Small intestine (tissue), 7 donors: ENCODE measurements around the gene CD36. TPM values are rescaled to one million over a fixed set of nuclear protein-coding genes. Genes with fewer than 3 reads are reported as not detected.

ENCODE experiments used
- DNase-seq, 2 donors: peaks; one replicate each; pipeline versions ENCODE4 v3.0.0 to v3.0.0-alpha.2; 2013
- FAIRE-seq: peaks from 2 replicates; lab custom pipeline; 2012; peaks lifted over from hg19 to GRCh38; lab: Jason Lieb, UNC
- H3K27ac ChIP-seq, 3 donors: one replicate each; pipeline ENCODE4 v1.5.1; 2013; ENCODE audit warnings: low read length in 2 of 3, mild to moderate bottlenecking in 2 of 3, control low read depth in 1 of 3, inconsistent platforms in 1 of 3, low read depth in 1 of 3, moderate library complexity in 1 of 3
- H3K27me3 ChIP-seq, 3 donors: one replicate each; pipeline ENCODE4 v1.6.1; 2013; ENCODE audit warnings: low read length in 3 of 3, inconsistent platforms in 1 of 3; ENCODE audit not compliant: control insufficient read depth in 3 of 3, insufficient read depth in 3 of 3
- H3K36me3 ChIP-seq, 3 donors: one replicate each; pipeline ENCODE4 v1.6.1; 2013; ENCODE audit warnings: low read length in 3 of 3, inconsistent platforms in 1 of 3, low read depth in 1 of 3, mild to moderate bottlenecking in 1 of 3, moderate library complexity in 1 of 3; ENCODE audit not compliant: control insufficient read depth in 3 of 3, insufficient read depth in 2 of 3
- H3K4me1 ChIP-seq, 3 donors: one replicate each; pipeline ENCODE4 v1.6.1; 2013; ENCODE audit warnings: low read length in 2 of 3, inconsistent platforms in 1 of 3, low read depth in 1 of 3, mild to moderate bottlenecking in 1 of 3, moderate library complexity in 1 of 3; ENCODE audit not compliant: control insufficient read depth in 3 of 3, insufficient read depth in 2 of 3
- H3K4me3 ChIP-seq, 3 donors: one replicate each; pipeline ENCODE4 v1.5.1; 2013; ENCODE audit warnings: low read length in 3 of 3, control low read depth in 1 of 3, inconsistent platforms in 1 of 3, low read depth in 1 of 3, mild to moderate bottlenecking in 1 of 3, moderate library complexity in 1 of 3
- H3K9me3 ChIP-seq, 2 donors: one replicate each; pipeline ENCODE4 v1.6.1; 2013; ENCODE audit warnings: low read depth in 1 of 2, low read length in 1 of 2; ENCODE audit not compliant: control insufficient read depth in 2 of 2, insufficient read depth in 1 of 2
- WGBS, 3 donors: extraction: QIAGEN DNeasy Blood & Tissue Kit; methylation state at CpG; one replicate each; pipeline ENCODE4 v1.1.7; 2013; 5-methylcytosine and 5-hydroxymethylcytosine counted together
- polyA plus RNA-seq, 4 donors: library from polyadenylated mRNA; stranded (reverse) in 3 of 4; unstranded in 1 of 4; fragments of 200-250 nt in 3 of 4; fragments of 120-200 nt in 1 of 4; gene quantifications; one replicate each; pipeline versions ENCODE4 v1.2.1 to v1.2.3, GENCODE V29; 2013
- donor health status: healthy with polysubstance abuse.
- donor health status: control.
- donor health status: control.
- donor health status: Bipolar disorder and iron deficiency.
- donor health status: healthy.

CD36 gene
- polyA plus RNA-seq, 4 donors: 27.3 to 55.4 (median 42.6) TPM

- Histone ChIP-seq H3K27ac (no peak overlapping the region), H3K4me3 (no peak overlapping the region), H3K27me3 (no peaks in the 10 kb centered on the region), H3K9me3 (no peaks in the 10 kb centered on the region), H3K4me1 (peaks cover 0 to 9% (median 3%) of the 10 kb centered on the region in 3 donors), H3K36me3 (no peaks in the 10 kb centered on the region)
- FAIRE-seq (no peak), DNase-seq (no peak)
- 73 to 95% (median 74%) methylated on average over 4 of the region's 4 CpGs for WGBS, 3 donors
Observed at GRCh38 chr7:80601999-80602398, 36.4 kb upstream of the CD36 start.

- Histone ChIP-seq H3K4me1 (peaks cover 2 to 25% (median 3%) of the 10 kb centered on the region in 3 donors), H3K27me3 (no peaks in the 10 kb centered on the region), H3K4me3 (no peak overlapping the region), H3K36me3 (no peaks in the 10 kb centered on the region), H3K27ac (no peak overlapping the region), H3K9me3 (no peaks in the 10 kb centered on the region)
- WGBS, 3 donors: 35 to 54% (median 40%) methylated on average over 2 of the region's 2 CpGs
- FAIRE-seq (no peak), DNase-seq (no peak)
Observed at GRCh38 chr7:80603940-80604339, 34.5 kb upstream of the CD36 start.

- Histone ChIP-seq H3K27ac (no peak overlapping the region), H3K9me3 (no peaks in the 10 kb centered on the region), H3K4me3 (no peak overlapping the region), H3K4me1 (peaks cover 3 to 30% (median 5%) of the 10 kb centered on the region in 3 donors), H3K27me3 (no peaks in the 10 kb centered on the region), H3K36me3 (no peaks in the 10 kb centered on the region)
- FAIRE-seq (no peak), DNase-seq (no peak)
- 62 to 69% (median 69%) methylated on average over 2 of the region's 2 CpGs for WGBS, 3 donors
Observed at GRCh38 chr7:80604436-80604835, 34.0 kb upstream of the CD36 start.

GRCh38 chr7:80607136-80607535 lies 31.3 kb upstream of the CD36 start:
- 45 to 79% (median 63%) methylated on average over 1 of the region's 1 CpG for WGBS, 3 donors
- Histone ChIP-seq H3K36me3 (no peaks in the 10 kb centered on the region), H3K4me3 (no peak overlapping the region), H3K9me3 (no peaks in the 10 kb centered on the region), H3K4me1 (peaks cover 7 to 41% (median 8%) of the 10 kb centered on the region in 3 donors), H3K27me3 (no peaks in the 10 kb centered on the region), H3K27ac (no peak overlapping the region)
- DNase-seq (no peak), FAIRE-seq (no peak)

GRCh38 chr7:80608336-80608735 lies 30.1 kb upstream of the CD36 start:
- no peak overlapping the region for H3K27ac ChIP-seq
- no peak for FAIRE-seq
- no peaks in the 10 kb centered on the region for H3K27me3 ChIP-seq
- H3K9me3 ChIP-seq: no peaks in the 10 kb centered on the region
- H3K4me1 ChIP-seq: peaks cover 7 to 41% (median 8%) of the 10 kb centered on the region in 3 donors
- H3K36me3 ChIP-seq: no peaks in the 10 kb centered on the region
- H3K4me3 ChIP-seq: no peak overlapping the region
- DNase-seq: peak; percentile 43 to 83

GRCh38 chr7:80609751-80610150 lies 28.7 kb upstream of the CD36 start:
- no peak overlapping the region for H3K4me3 ChIP-seq
- no peak for FAIRE-seq
- WGBS, 3 donors: 17 to 65% (median 36%) methylated on average over 1 of the region's 1 CpG
- H3K27ac ChIP-seq: no peak overlapping the region
- peaks cover 7 to 41% (median 9%) of the 10 kb centered on the region in 3 donors for H3K4me1 ChIP-seq
- H3K27me3 ChIP-seq: no peaks in the 10 kb centered on the region
- H3K36me3 ChIP-seq: no peaks in the 10 kb centered on the region
- H3K9me3 ChIP-seq: no peaks in the 10 kb centered on the region
- peak in 1 of 2 donors; percentile 18 for DNase-seq

GRCh38 chr7:80611353-80611752 lies 27.1 kb upstream of the CD36 start:
- Histone ChIP-seq H3K9me3 (no peaks in the 10 kb centered on the region), H3K27me3 (no peaks in the 10 kb centered on the region), H3K27ac (peak overlapping the region in 1 of 3 donors; percentile 5), H3K4me1 (peaks cover 7 to 38% (median 11%) of the 10 kb centered on the region in 3 donors), H3K4me3 (no peak overlapping the region), H3K36me3 (no peaks in the 10 kb centered on the region)
- no peak for FAIRE-seq
- no peak for DNase-seq
- 12 to 42% (median 18%) methylated on average over 3 of the region's 3 CpGs for WGBS, 3 donors

- Histone ChIP-seq H3K9me3 (no peaks in the 10 kb centered on the region), H3K4me3 (no peak overlapping the region), H3K27me3 (no peaks in the 10 kb centered on the region), H3K27ac (peak overlapping the region in 1 of 3 donors; percentile 5), H3K4me1 (peaks cover 7 to 34% (median 11%) of the 10 kb centered on the region in 3 donors), H3K36me3 (no peaks in the 10 kb centered on the region)
- WGBS, 3 donors: 3 to 26% (median 12%) methylated on average over 2 of the region's 2 CpGs
- FAIRE-seq (peak; percentile 49), DNase-seq (peak; percentile 42 to 81)
Observed at GRCh38 chr7:80611779-80612178, 26.7 kb upstream of the CD36 start.

- DNase-seq: no peak
Observed at GRCh38 chr7:80612880-80613279, 25.6 kb upstream of the CD36 start.

More at GRCh38 chr7:80612880-80613279, 25.6 kb upstream of the CD36 start:
- Histone ChIP-seq H3K27ac (no peak overlapping the region), H3K36me3 (no peaks in the 10 kb centered on the region), H3K9me3 (no peaks in the 10 kb centered on the region), H3K27me3 (no peaks in the 10 kb centered on the region), H3K4me1 (peaks cover 5 to 24% (median 11%) of the 10 kb centered on the region in 3 donors), H3K4me3 (no peak overlapping the region)
- no peak for FAIRE-seq
